Esophagus (tissue), 2 donors: Measurements from ENCODE around the gene RBBP5. TPM values are rescaled to one million over a fixed set of nuclear protein-coding genes. Genes with fewer than 3 reads are reported as not detected.
"Not testable (repeated sequence)": the region's sequence is repeated elsewhere in the genome, so short reads cannot be mapped to it uniquely, and the experiment has no call there.

Experiments used
- H3K27ac ChIP-seq, 2 donors: one replicate each; pipeline ENCODE4 v1.5.1; 2013; ENCODE audit warnings: low read depth in 2 of 2, mild to moderate bottlenecking in 2 of 2, inconsistent platforms in 1 of 2, low read length in 1 of 2, moderate library complexity in 1 of 2
- H3K27me3 ChIP-seq, 2 donors: one replicate each; pipeline ENCODE4 v1.6.1; 2013; ENCODE audit warnings: low read length in 2 of 2, control low read depth in 1 of 2, mild to moderate bottlenecking in 1 of 2; ENCODE audit not compliant: insufficient read depth in 2 of 2, control insufficient read depth in 1 of 2
- H3K36me3 ChIP-seq, 2 donors: one replicate each; pipeline ENCODE4 v1.6.1; 2013; ENCODE audit warnings: low read length in 1 of 2; ENCODE audit not compliant: control insufficient read depth in 2 of 2, insufficient read depth in 2 of 2
- H3K4me1 ChIP-seq, 2 donors: one replicate each; pipeline ENCODE4 v1.6.1; 2013; ENCODE audit warnings: low read length in 1 of 2; ENCODE audit not compliant: control insufficient read depth in 2 of 2, insufficient read depth in 2 of 2
- H3K4me3 ChIP-seq, 2 donors: one replicate each; pipeline ENCODE4 v1.5.1; 2013; ENCODE audit warnings: low read length in 2 of 2, mild to moderate bottlenecking in 2 of 2, low read depth in 1 of 2, moderate library complexity in 1 of 2
- H3K9me3 ChIP-seq, 2 donors: one replicate each; pipeline ENCODE4 v1.6.1; 2013; ENCODE audit warnings: mild to moderate bottlenecking in 2 of 2, low read depth in 1 of 2, low read length in 1 of 2, moderate library complexity in 1 of 2; ENCODE audit not compliant: control insufficient read depth in 2 of 2, insufficient read depth in 1 of 2
- WGBS, 2 donors: extraction: QIAGEN DNeasy Blood & Tissue Kit; methylation state at CpG; one replicate each; pipeline ENCODE4 v1.1.7; 2013; 5-methylcytosine and 5-hydroxymethylcytosine counted together
- polyA plus RNA-seq, 2 donors: library from polyadenylated mRNA; stranded (reverse); fragments of 200-250 nt; gene quantifications; one replicate each; pipeline ENCODE4 v1.2.3, GENCODE V29; 2013
- donor health status: healthy with polysubstance abuse.
- donor health status: Bipolar disorder and iron deficiency.

RBBP5 gene
- polyA plus RNA-seq = 1 to 10 TPM; 3.0 to 4.0 TPM

GRCh38 chr1:205121660-205122488 lies at the start of gene RBBP5:
TSS of gene RBBP5 (minus strand) at chr1:205121978. CDS start at chr1:205121873, 105 bp downstream.
- H3K36me3 ChIP-seq = no peaks in the 10 kb centered on the region
- 0% methylated on average over 46 of the region's 46 CpGs for WGBS, 2 donors
- no peaks in the 10 kb centered on the region for H3K9me3 ChIP-seq
- peak within 1 kb of the TSS; percentile 88 to 97 for H3K27ac ChIP-seq
- H3K4me3 ChIP-seq = peak within 1 kb of the TSS; percentile 73 to 99
- H3K4me1 ChIP-seq = peaks cover 0 to 3% of the 10 kb centered on the region in 2 donors
- H3K27me3 ChIP-seq = no peaks in the 10 kb centered on the region

- H3K36me3 ChIP-seq = peaks cover 2 to 7% of the 10 kb centered on the region in 2 donors
- no peak overlapping the region for H3K4me3 ChIP-seq
- 76 to 87% methylated on average over 5 of the region's 5 CpGs for WGBS, 2 donors
- no peak overlapping the region for H3K27ac ChIP-seq
- no peaks in the 10 kb centered on the region for H3K9me3 ChIP-seq
- no peaks in the 10 kb centered on the region for H3K27me3 ChIP-seq
- no peaks in the 10 kb centered on the region for H3K4me1 ChIP-seq
Measured at GRCh38 chr1:205171369-205171768, 49.6 kb upstream of the RBBP5 start.

- no peaks in the 10 kb centered on the region for H3K9me3 ChIP-seq
- H3K4me3 ChIP-seq = no peak overlapping the region
- no peaks in the 10 kb centered on the region for H3K4me1 ChIP-seq
- peaks cover 2 to 7% of the 10 kb centered on the region in 2 donors for H3K36me3 ChIP-seq
- H3K27ac ChIP-seq = no peak overlapping the region
- WGBS, 2 donors = 85 to 88% methylated on average over 9 of the region's 9 CpGs
- H3K27me3 ChIP-seq = no peaks in the 10 kb centered on the region
Measured at GRCh38 chr1:205170532-205171269, 48.9 kb upstream of the RBBP5 start.

- Histone ChIP-seq H3K4me3 (no peak overlapping the region), H3K36me3 (peaks cover 2 to 7% of the 10 kb centered on the region in 2 donors), H3K4me1 (no peaks in the 10 kb centered on the region), H3K27ac (no peak overlapping the region), H3K27me3 (no peaks in the 10 kb centered on the region), H3K9me3 (no peaks in the 10 kb centered on the region)
- 90 to 93% methylated on average over 10 of the region's 10 CpGs for WGBS, 2 donors
Measured at GRCh38 chr1:205169248-205169647, 47.5 kb upstream of the RBBP5 start.

GRCh38 chr1:205168291-205168690 lies 46.5 kb upstream of the RBBP5 start:
- no peaks in the 10 kb centered on the region for H3K4me1 ChIP-seq
- WGBS, 2 donors = 76 to 82% methylated on average over 1 of the region's 1 CpG
- H3K9me3 ChIP-seq = no peaks in the 10 kb centered on the region
- H3K4me3 ChIP-seq = no peak overlapping the region
- no peaks in the 10 kb centered on the region for H3K27me3 ChIP-seq
- no peak overlapping the region for H3K27ac ChIP-seq
- peaks cover 7 to 8% of the 10 kb centered on the region in 2 donors for H3K36me3 ChIP-seq

- Histone ChIP-seq H3K4me1 (no peaks in the 10 kb centered on the region), H3K27ac (no peak overlapping the region), H3K36me3 (peaks cover 14 to 16% of the 10 kb centered on the region in 2 donors), H3K4me3 (no peak overlapping the region), H3K27me3 (no peaks in the 10 kb centered on the region), H3K9me3 (no peaks in the 10 kb centered on the region)
- 72 to 96% methylated on average over 1 of the region's 1 CpG for WGBS, 2 donors
Measured at GRCh38 chr1:205162301-205162700, 40.5 kb upstream of the RBBP5 start.

GRCh38 chr1:205161076-205161475 lies 39.3 kb upstream of the RBBP5 start:
- Histone ChIP-seq H3K4me1 (no peaks in the 10 kb centered on the region), H3K27me3 (no peaks in the 10 kb centered on the region), H3K9me3 (peaks cover 0 to 2% of the 10 kb centered on the region in 2 donors), H3K27ac (no peak overlapping the region), H3K4me3 (no peak overlapping the region), H3K36me3 (peaks cover 17 to 19% of the 10 kb centered on the region in 2 donors)
- 96 to 97% methylated on average over 6 of the region's 6 CpGs for WGBS, 2 donors

- H3K4me1 ChIP-seq = no peaks in the 10 kb centered on the region
- no peaks in the 10 kb centered on the region for H3K27me3 ChIP-seq
- H3K36me3 ChIP-seq = peaks cover 19% of the 10 kb centered on the region in 2 donors
- H3K4me3 ChIP-seq = no peak overlapping the region
- H3K27ac ChIP-seq = no peak overlapping the region
- WGBS, 2 donors = 95 to 96% methylated on average over 2 of the region's 2 CpGs
- peaks cover 0 to 5% of the 10 kb centered on the region in 2 donors for H3K9me3 ChIP-seq
Measured at GRCh38 chr1:205158048-205158616, 36.4 kb upstream of the RBBP5 start.

- not testable (repeated sequence) for H3K27me3 ChIP-seq, H3K4me3 ChIP-seq, H3K27ac ChIP-seq, H3K9me3 ChIP-seq, H3K4me1 ChIP-seq
- peaks cover 15 to 17% of the 10 kb centered on the region in 2 donors for H3K36me3 ChIP-seq
- WGBS, 2 donors = 84 to 100% methylated on average over 3 of the region's 3 CpGs
Measured at GRCh38 chr1:205155665-205156377, 34.0 kb upstream of the RBBP5 start.
